ENCODE results near the gene ZNF469. TPM values are rescaled to one million over a fixed set of nuclear protein-coding genes. Genes with fewer than 3 reads are reported as not detected.
"Not testable (repeated sequence)": the region's sequence is repeated elsewhere in the genome, so short reads cannot be mapped to it uniquely, and the experiment has no call there.

Gene ZNF469
- total RNA-seq, 1 donor from 2014 or later: 0.20 TPM

DNA sequence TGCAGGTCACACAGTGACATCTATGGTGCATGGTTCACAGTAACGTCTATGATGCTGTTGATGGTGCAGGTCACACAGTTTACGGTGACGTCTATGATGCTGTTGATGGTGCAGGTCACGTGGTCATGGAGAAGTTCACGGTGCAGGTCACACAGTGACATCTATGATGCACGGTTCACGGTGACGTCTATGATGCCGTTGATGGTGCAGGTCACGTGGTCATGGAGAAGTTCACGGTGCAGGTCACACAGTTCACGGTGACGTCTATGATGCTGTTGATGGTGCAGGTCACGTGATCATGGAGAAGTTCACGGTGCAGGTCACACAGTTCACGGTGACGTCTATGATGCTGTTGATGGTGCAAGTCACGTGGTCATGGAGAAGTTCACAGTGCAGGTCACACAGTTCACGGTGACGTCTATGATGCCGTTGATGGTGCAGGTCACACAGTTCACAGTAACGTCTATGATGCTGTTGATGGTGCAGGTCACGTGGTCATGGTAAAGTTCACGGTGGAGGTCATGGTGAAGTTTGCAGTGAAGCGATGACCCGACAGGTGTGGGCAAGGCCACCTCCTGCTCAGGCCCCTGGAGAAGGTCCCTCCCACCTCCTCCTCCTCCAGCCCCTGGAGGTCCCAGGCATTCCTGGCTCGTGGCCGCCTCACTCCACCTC lies 27.7 kb downstream of the ZNF469 start:
- not testable (repeated sequence) for DNase-seq (ENCODE audit: low read depth in 2 of 2)

DNA sequence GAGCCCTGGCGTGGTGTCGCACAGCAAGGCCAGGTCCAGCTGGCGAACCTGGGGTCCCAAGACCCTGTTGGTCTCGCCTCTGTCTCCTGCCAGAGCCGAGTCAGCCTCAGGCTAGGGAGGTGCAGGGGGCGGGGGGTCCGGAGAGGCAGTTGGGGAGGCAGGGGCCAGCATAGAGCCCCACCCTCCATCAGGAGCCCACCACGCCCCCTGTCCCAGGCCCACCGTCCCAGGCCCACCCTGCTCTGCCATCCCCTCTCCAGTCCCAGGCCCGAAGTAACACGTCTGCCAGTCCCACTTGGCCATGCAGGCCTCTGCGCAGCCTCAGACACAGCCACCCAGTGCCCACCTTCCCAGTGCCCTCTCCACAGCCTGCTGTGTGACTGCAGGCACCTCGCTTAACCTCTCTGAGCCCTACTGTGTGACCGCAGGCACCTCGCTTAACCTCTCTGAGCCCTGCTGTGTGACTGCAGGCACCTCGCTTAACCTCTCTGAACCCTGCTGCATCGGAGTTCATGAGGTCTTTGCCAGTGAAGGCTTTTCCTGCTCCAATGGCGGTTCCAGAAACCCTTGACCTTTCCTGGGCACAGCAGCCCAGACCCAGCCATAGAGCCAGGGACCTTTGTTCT lies 29.3 kb downstream of the ZNF469 start:
- DNase-seq (ENCODE audit: low read depth in 2 of 2): no peak

DNA sequence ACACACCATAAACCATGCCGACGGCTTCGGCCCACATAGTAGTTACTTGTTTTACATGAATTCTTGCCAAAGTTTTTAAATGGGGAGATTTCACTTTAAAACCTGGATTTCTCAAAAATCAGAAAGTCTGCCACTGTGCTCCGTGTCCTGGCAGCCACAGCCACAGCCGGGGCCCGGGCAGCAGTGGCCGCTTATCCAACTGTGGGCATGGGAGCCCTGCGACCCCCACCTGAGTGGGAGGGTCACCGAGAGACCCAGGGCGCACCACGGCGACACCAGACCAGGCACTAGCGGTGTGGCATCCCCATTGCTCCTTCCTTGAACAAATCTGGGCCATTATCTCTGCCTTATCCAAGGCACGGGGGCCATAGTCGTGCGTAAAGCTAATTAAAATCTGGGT lies 30.0 kb downstream of the ZNF469 start:
- DNase-seq (ENCODE audit: low read depth in 2 of 2): no peak

DNA sequence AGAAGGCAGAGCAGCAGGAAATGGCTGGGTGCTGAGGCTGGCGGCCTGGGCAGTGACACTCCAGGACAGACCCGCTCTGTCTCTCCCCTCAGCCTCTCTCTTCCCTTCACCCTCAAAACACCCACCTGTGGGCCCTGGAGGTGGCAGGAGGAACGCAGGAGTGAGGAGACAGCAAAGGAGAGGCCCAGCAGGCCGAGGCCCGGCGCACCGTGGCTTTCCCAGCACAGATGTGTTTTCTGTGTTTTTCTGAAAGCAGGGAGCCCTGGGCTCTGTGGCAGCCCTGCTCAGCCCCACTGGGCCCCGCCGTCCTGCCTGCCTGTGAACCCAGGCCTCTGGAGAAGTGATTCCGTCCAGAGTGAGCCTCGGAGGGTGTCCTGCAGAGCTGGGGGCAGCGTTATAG lies 30.5 kb downstream of the ZNF469 start:
- no peak for DNase-seq (ENCODE audit: low read depth in 2 of 2)

DNA sequence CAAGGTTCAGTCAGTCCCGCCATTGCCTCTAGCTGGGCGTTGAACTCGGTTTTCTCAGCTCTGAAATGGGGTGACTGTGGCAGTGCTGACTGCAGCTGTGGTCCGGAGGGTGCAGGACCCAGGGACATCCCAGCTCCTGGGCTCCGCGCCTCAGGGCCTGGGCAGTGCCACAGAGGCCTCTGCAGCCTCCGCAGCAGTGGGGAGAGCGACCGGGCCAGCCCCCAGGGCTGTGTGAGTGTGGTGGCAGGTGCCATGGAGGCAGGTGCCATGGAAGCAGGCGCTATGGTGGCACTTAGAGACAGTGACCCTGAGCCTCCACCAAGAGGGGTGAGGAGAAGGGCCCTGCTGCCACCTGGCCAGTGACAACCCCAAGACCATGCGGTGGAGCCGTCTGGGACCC lies 30.9 kb downstream of the ZNF469 start:
- DNase-seq (ENCODE audit: low read depth in 2 of 2): no peak

DNA sequence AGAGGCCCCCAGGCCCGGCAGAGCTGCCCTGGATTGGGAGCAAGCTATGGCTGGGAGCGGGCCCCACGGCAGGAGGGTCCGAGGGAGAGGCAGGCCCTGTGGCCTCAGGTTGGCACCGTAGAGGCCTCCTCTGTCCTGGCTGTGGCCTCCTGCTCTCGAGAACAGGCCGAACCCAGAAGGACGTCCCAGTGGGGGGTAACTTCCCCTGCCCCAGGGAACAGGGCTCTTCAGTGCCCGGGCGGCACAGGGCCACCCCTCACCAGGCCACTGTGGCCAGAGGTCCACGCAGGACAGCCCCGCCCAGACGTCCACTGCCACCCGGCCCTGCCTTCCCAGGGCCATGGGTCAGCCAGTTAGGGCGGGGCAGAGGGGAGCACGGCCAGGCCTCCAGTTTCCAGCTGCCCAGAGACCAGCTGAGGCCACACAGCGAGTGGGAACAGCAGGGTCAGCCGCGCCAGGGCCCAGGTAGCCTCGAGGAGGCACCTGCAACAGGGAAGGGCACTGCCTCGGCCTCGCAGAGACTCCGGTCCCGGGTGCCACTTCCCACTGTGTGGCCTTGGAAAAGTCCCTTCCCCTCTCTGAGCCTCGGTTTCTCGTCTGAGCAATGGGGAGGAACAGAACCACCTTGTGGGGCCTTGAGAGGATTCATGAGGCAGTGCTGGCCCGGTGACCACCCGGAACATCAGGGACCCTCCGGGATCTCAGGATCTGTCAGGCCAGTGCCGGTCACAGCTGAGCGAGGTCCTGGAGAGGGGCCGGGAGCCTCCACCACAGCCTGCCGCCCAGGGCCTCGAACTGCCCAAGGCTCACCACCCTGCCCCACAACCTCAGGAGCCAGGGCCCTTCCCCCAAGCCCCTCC lies 32.0 kb downstream of the ZNF469 start:
- no peak for DNase-seq (ENCODE audit: low read depth in 2 of 2)

DNA sequence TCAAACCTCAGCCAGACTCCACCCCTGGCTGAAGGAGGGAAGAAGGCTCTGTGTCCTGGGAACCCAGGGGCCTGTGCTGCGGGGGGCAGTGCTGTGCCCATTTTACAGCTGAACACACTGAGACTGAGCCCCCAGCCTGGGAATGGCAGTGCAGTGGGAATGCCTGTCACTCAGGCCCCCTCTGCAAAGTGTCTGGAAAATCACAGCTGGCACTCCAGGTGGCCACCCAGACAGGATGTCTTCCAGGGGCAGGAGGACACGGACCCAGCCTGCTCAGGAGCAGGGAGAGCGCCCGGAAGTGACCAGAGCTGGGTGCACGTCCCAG lies 32.6 kb downstream of the ZNF469 start:
- no peak for DNase-seq (ENCODE audit: low read depth in 2 of 2)

DNA sequence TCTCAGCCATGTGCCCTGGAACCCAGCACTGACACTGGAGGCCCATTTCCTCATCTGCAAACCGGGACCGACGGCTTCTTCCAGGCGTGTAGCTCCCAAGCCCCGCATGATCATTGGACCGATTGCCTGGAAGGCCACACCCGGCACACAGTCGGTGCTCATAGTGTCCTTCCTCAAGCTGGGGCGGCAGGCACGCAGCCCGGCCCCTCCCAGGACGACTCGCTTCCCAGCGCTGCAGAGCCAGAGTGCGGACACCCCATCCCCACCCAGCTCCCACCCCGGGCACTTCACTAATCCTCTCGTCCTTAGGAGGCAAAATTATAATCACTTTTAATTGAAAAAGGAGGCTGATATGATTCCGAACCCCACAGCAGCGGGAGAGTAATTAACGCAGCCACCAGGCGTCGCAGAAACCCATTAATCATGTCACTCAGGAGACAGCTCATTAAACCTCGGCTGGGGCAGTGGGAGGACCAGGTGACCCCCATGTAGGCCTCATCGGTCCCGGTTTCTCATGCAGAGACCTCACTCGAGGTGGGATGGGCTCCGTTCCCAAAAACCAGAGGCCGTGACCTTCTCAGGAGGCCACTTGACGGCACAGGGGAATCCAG lies 33.1 kb downstream of the ZNF469 start:
- DNase-seq (ENCODE audit: low read depth in 2 of 2): no peak

DNA sequence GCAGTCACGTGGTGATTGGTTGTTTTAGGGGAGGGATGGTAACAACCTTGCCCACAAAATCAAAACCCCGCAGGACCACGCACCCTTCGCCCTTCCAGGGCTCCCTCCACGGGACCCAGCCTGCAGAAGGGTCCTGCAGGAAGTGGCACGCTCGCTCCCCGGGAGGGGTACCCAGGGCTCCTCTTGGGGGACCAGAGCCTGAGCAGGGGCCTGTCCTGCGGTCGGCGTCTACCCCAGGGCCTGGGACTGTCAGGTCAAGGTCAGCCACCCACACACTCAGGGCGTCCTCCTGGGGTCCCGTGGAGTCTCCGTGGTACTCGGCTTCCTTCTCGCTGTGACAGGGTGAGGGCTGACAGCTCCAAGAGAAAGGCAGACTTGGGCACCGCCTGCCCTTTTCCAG lies 33.9 kb downstream of the ZNF469 start:
- DNase-seq (ENCODE audit: low read depth in 2 of 2): no peak

DNA sequence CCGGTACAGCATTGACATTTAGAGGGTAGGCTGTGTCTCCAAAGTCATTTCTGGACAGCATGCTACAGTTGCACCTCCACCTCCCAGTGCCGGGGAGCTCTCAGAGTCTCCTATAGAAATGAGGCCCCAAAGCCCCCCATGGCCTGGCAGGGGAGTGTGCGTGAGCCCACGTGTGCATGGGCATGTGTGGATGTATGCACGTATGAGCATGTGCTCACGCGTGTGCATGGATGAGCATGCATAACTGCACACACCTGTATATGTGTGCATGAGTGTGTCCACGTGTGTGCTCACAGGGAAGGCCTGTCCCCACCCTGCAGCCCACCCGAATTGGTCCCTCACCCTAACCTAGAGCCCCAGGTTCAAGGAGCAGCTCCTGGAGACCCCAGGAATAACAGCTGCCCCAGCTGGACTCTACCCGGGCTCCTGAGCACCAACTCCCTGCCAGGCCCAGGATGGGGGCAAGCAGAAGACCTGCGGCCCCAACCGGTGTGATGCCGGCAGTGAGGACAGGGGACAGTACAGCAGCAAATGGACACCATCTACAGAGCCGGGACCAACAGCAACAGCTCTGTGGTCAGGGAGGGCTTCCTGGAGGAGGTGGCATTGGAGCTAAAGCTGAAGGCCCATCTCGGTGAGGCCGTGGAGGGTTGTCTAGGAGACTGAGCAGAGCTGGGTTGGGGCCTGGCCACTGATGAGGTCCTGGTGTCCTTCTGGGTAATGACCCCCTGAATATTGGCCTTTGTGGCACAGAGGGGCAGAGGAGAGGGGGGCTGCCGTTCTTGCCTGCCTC lies 35.1 kb downstream of the ZNF469 start:
- DNase-seq (ENCODE audit: low read depth in 2 of 2): no peak

DNA sequence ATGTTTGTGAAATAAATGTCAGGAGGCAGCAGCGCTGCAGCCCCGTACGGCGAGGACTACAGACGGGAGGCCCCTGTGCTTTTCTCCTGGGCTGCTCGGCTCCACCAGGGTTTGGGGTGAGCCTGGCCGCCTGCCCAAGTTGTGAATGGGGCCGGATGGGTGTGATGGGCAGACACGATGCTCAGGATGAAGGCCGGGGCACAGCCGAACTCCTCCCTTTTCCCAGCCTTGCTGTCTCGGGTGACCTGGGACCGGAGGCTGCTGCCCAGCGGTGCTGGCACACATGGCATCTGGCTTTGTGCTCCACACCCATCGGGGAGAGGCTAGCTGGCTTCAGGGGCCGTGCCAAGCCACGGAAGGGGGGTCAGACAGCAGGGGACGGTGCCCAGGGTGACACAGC lies 36.1 kb downstream of the ZNF469 start:
- DNase-seq (ENCODE audit: low read depth in 2 of 2): no peak

DNA sequence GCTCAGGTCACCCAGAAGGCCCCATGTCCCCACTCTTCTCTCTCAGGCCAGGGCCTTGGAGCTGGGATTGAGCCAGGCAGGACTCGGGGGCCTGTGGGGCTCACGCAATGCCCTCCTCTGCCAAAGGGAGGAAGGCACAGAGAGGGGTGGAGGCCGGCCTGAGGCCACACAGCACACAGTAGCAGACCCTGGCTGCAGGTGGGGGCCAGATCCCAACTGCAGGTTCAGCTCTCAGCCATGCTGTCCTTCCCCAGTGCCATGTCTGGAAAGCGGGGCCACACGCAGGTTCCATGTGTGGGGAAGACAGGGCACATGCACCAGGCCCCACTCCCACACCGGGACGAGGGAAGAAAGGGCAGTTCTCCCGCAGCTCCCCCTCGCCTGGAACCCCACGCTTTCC lies 37.0 kb downstream of the ZNF469 start:
- no peak for DNase-seq (ENCODE audit: low read depth in 2 of 2)

DNA sequence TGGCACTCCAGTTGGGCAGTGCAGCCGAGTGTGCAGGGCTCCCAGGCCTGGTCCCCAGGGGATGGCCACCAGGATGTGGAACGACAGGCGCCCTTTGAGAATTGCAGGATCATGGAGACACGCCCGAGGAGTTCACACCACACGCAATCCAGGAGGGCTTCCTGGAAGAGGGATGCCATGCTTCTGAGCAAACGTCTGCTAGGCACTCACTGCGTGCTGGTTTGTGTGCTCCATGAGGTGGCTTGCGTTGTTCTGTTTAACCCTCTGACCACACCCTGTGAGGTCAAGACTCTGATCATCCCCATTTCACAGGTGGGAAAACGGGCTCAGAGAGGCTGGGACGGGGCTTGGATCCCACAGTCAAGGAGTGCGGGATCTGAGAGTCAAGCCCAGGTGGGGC lies 37.7 kb downstream of the ZNF469 start:
- DNase-seq (ENCODE audit: low read depth in 2 of 2): no peak

DNA sequence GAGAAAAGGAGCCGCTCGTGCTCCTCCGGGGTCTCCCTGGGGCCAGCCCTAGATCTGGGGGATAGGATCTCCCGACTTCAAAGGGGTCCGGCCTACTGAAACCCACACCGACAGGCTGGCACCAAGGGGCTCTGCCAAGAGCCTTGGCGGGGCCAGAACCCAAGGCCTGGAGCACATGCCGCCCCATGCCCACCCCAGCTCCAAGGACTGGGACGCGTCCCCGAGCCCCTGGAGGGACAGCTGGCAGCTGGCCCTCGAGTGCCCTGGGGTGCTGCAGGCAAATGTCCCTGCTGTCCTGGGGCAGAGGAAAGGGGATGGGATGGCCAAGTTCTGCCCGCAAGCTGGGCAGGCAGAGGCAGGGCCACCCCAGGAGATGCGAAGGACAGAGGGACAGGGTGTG lies 38.5 kb downstream of the ZNF469 start:
- DNase-seq (ENCODE audit: low read depth in 2 of 2): no peak

DNA sequence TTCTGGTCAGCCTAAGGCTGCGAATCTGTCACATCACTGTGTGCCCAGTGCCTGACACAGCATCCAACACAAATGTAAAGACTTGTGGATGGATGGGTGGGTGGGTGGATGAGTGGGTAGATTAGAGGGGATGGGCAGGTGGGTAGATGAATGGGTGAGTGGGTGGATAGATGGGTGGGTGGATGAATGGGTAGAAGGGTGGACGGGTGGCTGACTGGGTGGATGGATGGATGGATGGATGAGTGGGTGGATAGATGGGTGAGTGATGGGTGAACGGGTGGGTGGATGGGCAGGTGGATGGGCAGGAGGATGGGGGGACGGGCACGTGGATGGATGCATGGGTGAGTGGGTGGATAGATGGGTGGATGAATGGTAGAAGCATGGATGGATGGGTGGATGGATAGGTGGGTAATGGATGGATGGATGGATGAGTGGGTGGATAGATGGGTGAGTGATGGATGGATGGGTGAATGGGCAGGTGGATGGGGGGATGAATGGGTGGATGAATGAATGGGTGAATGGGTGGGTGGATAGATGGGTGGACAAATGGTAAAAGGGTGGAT lies 39.2 kb downstream of the ZNF469 start:
- no peak for DNase-seq (ENCODE audit: low read depth in 2 of 2)

DNA sequence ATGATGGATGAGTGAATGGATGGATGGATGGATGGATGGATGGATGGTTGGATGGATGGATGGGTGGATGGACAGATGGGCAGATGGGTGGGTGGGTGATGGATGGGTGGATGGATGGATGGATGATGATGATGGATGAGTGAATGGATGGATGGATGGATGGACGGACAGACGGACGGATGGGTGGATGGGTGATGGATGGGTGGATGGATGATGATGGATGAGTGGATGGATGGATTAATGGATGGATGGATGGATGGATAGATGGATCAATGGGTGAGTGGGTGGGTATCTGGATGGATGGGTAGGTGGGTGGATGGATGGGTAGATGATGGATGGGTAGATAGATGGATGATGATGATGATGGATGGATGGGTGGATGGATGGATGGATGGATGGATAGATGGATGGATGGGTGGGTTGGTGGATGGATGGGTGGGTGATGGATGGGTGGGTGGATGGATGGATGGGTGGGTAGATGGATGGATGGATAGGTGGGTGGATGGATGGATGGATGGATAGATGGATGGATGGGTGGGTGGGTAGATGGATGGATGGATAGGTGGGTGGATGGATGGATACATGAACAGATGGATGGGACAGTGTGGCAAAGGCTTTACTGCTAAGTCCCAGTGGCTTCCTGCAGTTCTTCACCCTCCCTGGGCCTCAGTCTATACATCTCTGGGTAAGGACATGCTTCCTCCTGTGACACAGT lies 40.1 kb downstream of the ZNF469 start:
- DNase-seq (ENCODE audit: low read depth in 2 of 2): no peak

DNA sequence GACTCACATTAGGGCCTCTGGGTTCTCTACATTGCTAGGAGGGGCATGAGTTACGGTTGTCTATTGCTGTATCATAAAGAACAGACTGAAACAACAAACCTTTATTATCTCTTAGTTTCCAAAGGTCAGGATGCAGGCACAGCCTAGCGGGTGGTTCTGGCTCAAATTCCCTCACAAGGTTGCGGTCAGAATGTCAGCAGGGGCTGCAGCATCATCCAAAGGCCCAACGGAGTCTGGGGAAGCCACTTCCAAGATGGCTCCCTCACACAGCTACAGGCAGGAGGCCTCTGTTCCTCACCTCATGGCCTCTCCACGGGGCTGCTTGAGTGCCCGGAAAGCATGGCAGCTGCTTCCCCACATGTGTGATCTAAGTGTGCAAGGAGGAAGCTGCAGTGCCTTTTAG lies 40.7 kb downstream of the ZNF469 start:
- no peak for DNase-seq (ENCODE audit: low read depth in 2 of 2)

DNA sequence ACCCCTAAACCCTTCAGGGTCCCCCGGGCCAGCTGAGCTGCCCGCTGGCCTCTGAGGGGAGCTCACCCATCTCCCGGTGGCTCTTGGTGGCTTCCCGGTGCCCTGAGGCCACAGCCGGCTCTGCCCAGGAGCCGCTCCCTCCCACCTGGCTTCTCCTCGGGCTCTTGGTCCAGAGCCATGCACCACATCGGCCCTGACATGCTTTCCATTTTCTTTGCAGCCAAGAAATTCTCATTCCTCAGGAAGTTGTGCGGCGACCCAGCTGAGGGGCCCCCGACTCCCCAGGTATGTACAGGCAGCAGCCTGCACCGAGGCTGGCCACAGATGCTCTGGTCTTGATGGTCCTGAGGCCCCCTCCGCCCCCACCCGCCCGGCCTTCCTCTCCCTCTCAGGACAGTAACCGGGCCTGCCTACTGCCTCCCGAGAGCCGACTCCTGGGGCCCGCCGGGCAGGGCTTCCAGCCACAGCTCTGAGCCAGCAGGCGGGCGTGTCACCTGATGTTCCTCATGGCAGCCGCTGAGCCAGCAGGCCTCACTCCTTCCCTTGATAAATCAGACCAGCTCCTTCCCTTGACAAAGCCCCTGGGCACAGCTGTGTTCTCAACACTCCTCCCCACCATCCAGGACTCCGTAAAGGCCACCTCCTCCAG lies 42.0 kb downstream of the ZNF469 start:
- DNase-seq (ENCODE audit: low read depth in 2 of 2): no peak

DNA sequence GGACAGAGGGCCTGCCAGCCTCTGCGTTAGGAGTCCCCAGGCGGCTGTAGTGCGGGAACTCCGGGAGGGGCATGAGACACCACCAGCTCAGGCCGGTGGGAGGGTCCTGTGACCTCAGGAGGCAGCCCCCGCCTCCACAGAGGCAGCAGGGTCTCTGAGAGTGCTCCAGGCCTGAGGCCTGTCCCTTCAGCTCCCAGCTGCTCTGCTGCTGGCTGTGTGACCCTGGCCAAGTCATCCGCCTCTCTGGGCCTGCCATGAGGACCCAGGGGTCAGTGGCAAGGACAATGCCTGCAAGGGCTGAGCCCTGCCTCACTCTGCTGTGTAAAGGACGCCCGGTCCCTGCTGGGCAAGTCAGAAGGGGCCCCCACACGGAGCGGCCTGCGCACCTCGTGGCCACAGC lies 43.3 kb downstream of the ZNF469 start:
- no peak for DNase-seq (ENCODE audit: low read depth in 2 of 2)

DNA sequence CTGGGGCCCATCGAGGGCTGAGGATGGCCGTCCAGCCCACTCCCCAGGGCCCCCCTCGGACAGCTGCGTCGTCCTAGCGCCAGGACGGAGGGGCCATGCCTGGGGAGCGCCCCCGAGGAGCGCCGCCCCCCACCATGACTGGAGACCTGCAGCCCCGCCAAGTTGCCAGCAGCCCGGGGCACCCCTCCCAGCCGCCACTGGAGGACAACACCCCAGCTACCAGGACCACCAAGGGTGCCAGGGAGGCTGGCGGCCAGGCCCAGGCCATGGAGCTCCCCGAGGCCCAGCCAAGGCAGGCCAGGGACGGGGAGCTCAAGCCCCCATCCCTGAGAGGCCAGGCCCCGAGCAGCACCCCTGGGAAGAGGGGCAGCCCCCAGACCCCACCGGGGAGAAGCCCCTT lies 44.6 kb downstream of the ZNF469 start:
- no peak for DNase-seq (ENCODE audit: low read depth in 2 of 2)
